ENCODE data around the gene COPA. TPM values are rescaled to one million over a fixed set of nuclear protein-coding genes. Genes with fewer than 3 reads are reported as not detected.

Gene COPA
- 259 and 297 TPM in 2 replicates for total RNA-seq

DNA sequence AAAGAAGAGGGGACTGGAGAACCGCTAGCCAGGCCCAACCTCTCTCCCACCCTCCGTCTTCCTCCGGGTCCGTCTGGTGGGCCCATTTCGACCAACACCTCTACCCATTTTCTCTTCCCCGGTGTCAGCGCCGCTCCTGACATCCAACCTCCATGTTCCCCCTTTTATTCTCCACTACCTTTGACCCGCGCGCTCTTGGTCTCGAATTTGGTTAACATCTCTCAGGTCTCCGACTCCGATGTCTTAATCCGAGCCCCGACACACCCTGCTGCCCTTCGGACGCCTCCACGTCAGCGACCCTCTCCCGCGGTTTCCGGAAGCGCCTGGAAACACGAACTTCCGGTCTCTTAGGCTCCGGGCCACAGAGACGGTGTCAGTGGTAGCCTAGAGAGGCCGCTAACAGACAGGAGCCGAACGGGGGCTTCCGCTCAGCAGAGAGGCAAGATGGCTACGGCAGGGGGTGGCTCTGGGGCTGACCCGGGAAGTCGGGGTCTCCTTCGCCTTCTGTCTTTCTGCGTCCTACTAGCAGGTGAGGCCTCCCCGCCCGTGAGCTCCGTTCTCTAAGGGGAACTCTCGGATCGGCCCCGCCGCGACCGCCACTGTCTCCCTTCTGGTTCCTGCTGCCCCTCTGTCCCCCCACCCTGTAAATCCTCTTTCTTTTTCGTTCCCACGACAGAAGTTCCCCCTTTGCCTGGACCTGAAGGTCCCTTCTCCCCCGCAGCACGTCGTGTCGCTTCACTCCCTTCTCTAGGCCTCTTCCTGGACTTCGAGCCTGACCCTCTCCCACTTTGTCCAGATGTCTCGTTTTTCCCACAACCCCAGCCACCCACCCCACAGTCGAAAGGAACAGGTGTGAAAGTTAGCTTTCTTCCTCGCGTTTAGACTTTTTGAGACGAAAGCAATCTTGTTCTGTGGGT is at the start of gene COPA, which contains the start of gene NCSTN:
TSS of gene COPA (minus strand) at position 298 of the 917 bp plus-strand sequence. CDS start at position 218, 80 bp downstream.
TSS of gene NCSTN (plus strand) at position 431 of the 917 bp plus-strand sequence. CDS start at position 445, 14 bp downstream.

DNA sequence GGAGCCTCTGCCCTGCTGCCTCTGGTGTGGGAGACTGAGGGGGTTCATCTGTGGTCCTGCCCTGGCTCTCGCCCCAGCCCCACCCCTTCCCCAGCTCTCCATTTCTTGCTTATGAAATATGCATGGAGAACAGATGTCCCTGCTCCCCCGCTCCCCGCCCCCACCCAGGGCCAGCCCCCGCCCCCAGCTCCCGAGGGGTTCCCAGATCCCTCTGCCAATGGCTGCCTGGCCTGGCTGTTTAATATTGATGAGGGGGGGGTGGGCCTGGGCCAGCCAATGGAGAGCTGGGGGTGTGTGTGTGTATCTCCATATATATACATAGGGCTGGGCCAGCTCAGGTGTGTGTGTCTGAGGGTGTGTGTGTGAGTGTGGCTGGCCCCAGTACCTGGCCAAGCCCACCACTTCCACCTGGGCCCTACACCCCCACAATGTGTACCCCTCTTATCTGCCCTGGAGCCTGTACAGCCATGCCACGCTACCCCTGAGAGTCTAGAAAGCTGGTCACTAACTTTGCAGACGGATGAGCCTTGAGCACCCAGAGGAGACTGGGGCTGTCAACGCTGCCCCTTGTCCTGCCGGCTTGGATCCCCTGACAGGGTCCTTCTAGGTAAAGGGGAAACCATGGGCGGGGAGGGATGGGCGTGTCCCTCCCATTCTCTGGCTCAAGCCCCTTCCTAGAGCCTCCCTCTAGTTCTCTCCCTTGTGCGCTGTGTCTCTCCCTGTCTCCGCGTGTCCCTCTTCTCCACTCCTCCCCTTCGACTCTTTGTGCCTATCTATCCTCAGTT is 23.9 kb upstream of the COPA start, which contains the start of gene NHLH1:
TSS of gene NHLH1 (plus strand) at position 341 of the 785 bp plus-strand sequence. CDS start 3,661 bp downstream, outside the sequence.

DNA sequence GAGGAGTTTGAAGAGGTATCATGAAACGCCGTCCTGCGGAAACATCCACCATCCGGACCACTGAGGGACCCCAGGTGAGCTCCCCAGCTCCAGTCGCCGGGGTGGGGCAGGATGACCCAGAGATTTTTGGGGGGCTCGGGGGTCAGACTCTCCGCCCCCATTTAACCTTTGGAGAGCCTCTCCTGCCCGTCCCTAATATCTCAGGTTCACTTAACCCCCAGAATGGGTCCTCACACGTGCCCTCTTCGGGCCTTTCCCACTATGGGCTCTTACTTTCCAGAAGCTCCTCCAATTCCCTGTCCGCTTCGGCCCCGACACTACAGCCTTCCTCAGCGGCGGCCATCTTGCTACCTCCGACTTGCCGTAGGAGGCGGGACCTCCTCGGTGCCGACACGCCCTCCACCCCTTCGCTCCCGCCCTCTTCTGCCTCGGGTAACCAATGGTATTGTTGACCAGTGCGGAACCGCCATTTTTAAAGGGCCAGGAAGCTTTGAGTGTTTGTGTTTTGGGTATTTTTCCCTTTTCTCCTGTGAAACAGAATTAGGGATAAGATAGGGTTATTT is 58.2 kb downstream of the COPA start, which contains the start of gene PEX19:
TSS of gene PEX19 (minus strand) at position 352 of the 563 bp plus-strand sequence. CDS start at position 343, 9 bp downstream.

DNA sequence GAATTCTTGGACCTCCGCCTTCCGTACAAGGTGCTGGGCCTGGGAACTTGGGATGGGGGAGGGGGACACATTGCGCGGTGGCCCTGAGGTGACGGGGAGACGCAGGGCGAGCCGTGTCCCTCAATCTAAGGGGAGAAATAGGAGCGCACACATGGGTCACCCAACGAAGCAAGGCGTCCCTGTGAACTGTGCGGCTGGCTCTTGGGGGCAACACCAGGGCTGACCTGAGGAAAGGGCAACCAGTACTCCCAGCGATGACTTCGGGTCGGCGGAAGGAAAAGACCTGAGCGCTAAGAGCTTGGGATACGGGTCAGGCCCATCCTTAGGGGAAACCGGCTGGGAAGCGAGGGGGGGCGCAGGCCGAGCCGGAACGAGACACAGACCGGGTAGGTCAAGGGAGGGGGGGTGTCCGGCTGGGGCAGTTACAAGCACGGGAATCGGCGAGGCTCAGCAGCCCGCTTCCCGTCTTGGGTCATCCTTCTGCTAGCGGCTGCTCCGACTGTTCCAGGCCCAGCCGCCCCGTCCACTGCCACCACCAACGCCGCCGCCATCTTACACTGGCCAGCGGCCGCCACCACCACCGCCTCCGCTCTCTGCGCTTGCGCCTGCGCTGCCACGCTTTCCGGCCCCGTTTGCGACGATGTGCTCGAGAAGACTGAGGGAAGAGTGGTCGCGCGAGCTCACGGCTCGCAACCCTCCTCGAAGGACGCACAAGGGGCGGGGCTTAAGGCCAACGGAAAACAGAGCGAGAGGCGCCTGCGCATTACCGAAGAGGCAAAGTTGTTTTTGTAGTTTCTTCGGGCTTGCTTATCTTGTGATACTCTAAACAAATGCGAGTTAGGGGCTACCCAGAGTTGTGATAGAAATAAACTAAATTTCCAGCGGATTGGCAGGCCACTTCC is 80.9 kb downstream of the COPA start, which contains the start of gene DCAF8:
TSS of gene DCAF8 (minus strand) at position 657 of the 902 bp plus-strand sequence. CDS start 18,541 bp downstream, outside the sequence.

Small RNAs within 50 kb of the gene (small RNA-seq; reads per million reads assigned to genes)
- not detected for gene RF00019
- not detected for gene RNU4-42P

Other genes starting within 250 kb of the COPA start
- gene IGSF8, start 244.6 kb downstream of the COPA start, total RNA-seq: 25.1 and 25.8 TPM in 2 replicates
- gene ATP1A2, start 227.5 kb downstream of the COPA start, total RNA-seq: under 0.01 TPM in 1 of 2 replicates, not detected in the other
- 2.4 and 13.0 TPM in 2 replicates for gene ATP1A4, start 191.6 kb downstream of the COPA start, total RNA-seq
- gene CASQ1, start 152.7 kb downstream of the COPA start, total RNA-seq: 0.76 and 2.4 TPM in 2 replicates
- gene PEA15, start 137.9 kb downstream of the COPA start, total RNA-seq: 78.1 and 121 TPM in 2 replicates
- gene DCAF8, start 80.7 kb downstream of the COPA start, total RNA-seq: 80.0 and 102 TPM in 2 replicates
- 30.2 and 63.1 TPM in 2 replicates for gene PEX19, start 58.1 kb downstream of the COPA start, total RNA-seq
- 108 and 145 TPM in 2 replicates for gene NCSTN, start 133 bp upstream of the COPA start, total RNA-seq
- under 0.01 and 0.11 TPM in 2 replicates for gene NHLH1, start 23.8 kb upstream of the COPA start, total RNA-seq
- 6.5 and 7.1 TPM in 2 replicates for gene VANGL2, start 57.3 kb upstream of the COPA start, total RNA-seq
- not detected in 2 replicates for gene SLAMF6, start 180.0 kb upstream of the COPA start, total RNA-seq
- gene CD84, start 236.2 kb upstream of the COPA start, total RNA-seq: 0.39 TPM in 1 of 2 replicates, not detected in the other